PC-3 (cell line): ENCODE data around the gene ALDH3B2. TPM values are rescaled to one million over a fixed set of nuclear protein-coding genes. Genes with fewer than 3 reads are reported as not detected.

Experiments used
- ATAC-seq: fragments of 200-7000 bp; cut with Tn5 transposase; 2 replicates; pipeline ENCODE4 v1.9.1; 2020; ENCODE audit warnings: mild to moderate bottlenecking, moderate library complexity
- BruUV-seq: library from RNA; stranded (reverse); fragments of 400-500 nt; replicated peaks from 2 replicates; lab custom pipeline; 2021; lab: Mats Ljungman, UMichigan
- CTCF ChIA-PET: fragments of 300-600 bp; sonication (Branson Sonifier 250); formaldehyde crosslinking; loops from one replicate; lab custom pipeline; 2022; ENCODE audit warnings: antibody characterized with exemption; lab: Charles Lee
- POLR2A ChIA-PET: fragments of 300-600 bp; sonication (Branson Sonifier 250); formaldehyde crosslinking; loops from one replicate; lab custom pipeline; 2022; ENCODE audit warnings: antibody characterized with exemption; ENCODE audit not compliant: unreplicated experiment; lab: Charles Lee
- DNase-seq: peaks from one replicate; pipeline ENCODE4 v3.0.0-alpha.2; 2015
- H2AFZ ChIP-seq: fragments of 300-600 bp; sonication (generic); 2 replicates; pipeline ENCODE4 v1.6.0; 2016; ENCODE audit warnings: antibody characterized with exemption, low read length
- H3F3A ChIP-seq: fragments of 300-600 bp; sonication (generic); one replicate; pipeline ENCODE4 v1.6.0; 2017; ENCODE audit warnings: antibody characterized with exemption, low read length, control low read depth, mild to moderate bottlenecking; ENCODE audit not compliant: unreplicated experiment
- H3K27ac ChIP-seq: fragments of 300-600 bp; sonication (generic); 2 replicates; pipeline ENCODE4 v1.5.1; 2016; ENCODE audit warnings: mild to moderate bottlenecking, low read length
- H3K27me3 ChIP-seq: fragments of 300-600 bp; sonication (generic); 2 replicates; pipeline ENCODE4 v1.6.1; 2016; ENCODE audit warnings: low read length, mixed read lengths
- H3K36me3 ChIP-seq: fragments of 300-600 bp; sonication (generic); 2 replicates; pipeline ENCODE4 v1.6.1; 2016; ENCODE audit warnings: low read depth, mixed run types, low read length, mixed read lengths
- H3K4me1 ChIP-seq: fragments of 300-600 bp; sonication (generic); 2 replicates; pipeline ENCODE4 v1.5.1; 2016; ENCODE audit warnings: low read length; ENCODE audit not compliant: insufficient read depth
- H3K4me2 ChIP-seq: fragments of 300-600 bp; sonication (generic); 2 replicates; pipeline ENCODE4 v1.6.0; 2016; ENCODE audit warnings: low read length
- H3K4me3 ChIP-seq: fragments of 300-600 bp; sonication (generic); 2 replicates; pipeline ENCODE4 v1.5.1; 2016; ENCODE audit warnings: mild to moderate bottlenecking, low read length, mixed read lengths
- H3K79me2 ChIP-seq: fragments of 300-600 bp; sonication (generic); 2 replicates; pipeline ENCODE4 v1.6.1; 2017; ENCODE audit warnings: low read length, mixed read lengths
- H3K9ac ChIP-seq: fragments of 300-600 bp; sonication (generic); 2 replicates; pipeline ENCODE4 v1.6.0; 2016; ENCODE audit warnings: mild to moderate bottlenecking, low read length
- H3K9me2 ChIP-seq: fragments of 300-600 bp; sonication (generic); replicated peaks from 2 replicates; pipeline ENCODE4 v1.6.1; 2016; ENCODE audit warnings: mixed run types, low read length, mixed read lengths
- H3K9me3 ChIP-seq: fragments of 300-600 bp; sonication (generic); 2 replicates; pipeline ENCODE4 v1.6.1; 2016; ENCODE audit warnings: low read length, mixed read lengths
- H4K20me1 ChIP-seq: fragments of 300-600 bp; sonication (generic); 2 replicates; pipeline ENCODE4 v1.6.1; 2016; ENCODE audit warnings: low read length, mixed read lengths
- CTCF ChIP-seq: fragments of 300-600 bp; sonication (generic); conservative IDR thresholded peaks from 2 replicates; pipeline ENCODE4 v1.5.1; 2017; ENCODE audit warnings: antibody characterized with exemption, low read depth, mild to moderate bottlenecking, low read length
- EZH2 ChIP-seq: fragments of 300-600 bp; sonication (generic); IDR thresholded peaks from one replicate; pipeline ENCODE4 v1.6.1; 2017; ENCODE audit warnings: antibody characterized with exemption, mild to moderate bottlenecking, low read length; ENCODE audit not compliant: unreplicated experiment
- EZH2phosphoT487 ChIP-seq: fragments of 300-600 bp; sonication (generic); IDR thresholded peaks from 2 replicates; pipeline ENCODE4 v1.6.1; 2018; ENCODE audit warnings: mild to moderate bottlenecking, antibody characterized with exemption, low read length, borderline replicate concordance
- intact Hi-C: fragments of 100-400 bp; cut with micrococcal nuclease; formaldehyde crosslinking; loops from 2 replicates; pipeline ENCODE4 v1.9.0; 2023
- total RNA-seq: library from RNA; depleted of rRNA; stranded (reverse); fragments of >200 nt; gene quantifications from 2 replicates; pipeline ENCODE4 v1.2.3, GENCODE V29; 2014

ALDH3B2 gene
- total RNA-seq, 1 experiment from 2014 or later: not detected

GRCh38 chr11:67632982-67633755, 41.3 kb downstream of the ALDH3B2 start:
- no peak overlapping the region for H3K4me3 ChIP-seq
- CTCF ChIA-PET: interaction anchor here (0.6 kb wide), 1 partner anchor 1344 kb away, joined by 3 read pairs; the partner anchor contains the start of gene YIF1A
- no peaks in the 10 kb centered on the region for H3K9me2 ChIP-seq
- intact Hi-C loops: no loop called here
- no peak overlapping the region for H3K27ac ChIP-seq
- no peak overlapping the region for H2AFZ ChIP-seq
- no peak overlapping the region for H3K9ac ChIP-seq
- no peak for DNase-seq
- H3K27me3 ChIP-seq: no peaks in the 10 kb centered on the region
- no peaks in the 10 kb centered on the region for H4K20me1 ChIP-seq
- no peaks in the 10 kb centered on the region for H3K9me3 ChIP-seq
- no TSS peak for BruUV-seq
- H3K4me2 ChIP-seq: no peak overlapping the region
- no peak for ATAC-seq
- H3K4me1 ChIP-seq: peaks cover 18% of the 10 kb centered on the region
- H3F3A ChIP-seq: no peaks in the 10 kb centered on the region
- no peaks in the 10 kb centered on the region for H3K79me2 ChIP-seq
- H3K36me3 ChIP-seq: no peaks in the 10 kb centered on the region
- TF ChIP-seq EZH2: no peak
- no peak for TF ChIP-seq CTCF
- TF ChIP-seq EZH2phosphoT487: no peak
- POLR2A ChIA-PET: no interaction called here

GRCh38 chr11:67632175-67632981, 42.0 kb downstream of the ALDH3B2 start:
- ATAC-seq (no peak), DNase-seq (peak; percentile 18)
- TF ChIP-seq CTCF (no peak), EZH2 (no peak), EZH2phosphoT487 (no peak)
- no peaks in the 10 kb centered on the region for H3K9me2 ChIP-seq
- POLR2A ChIA-PET: no interaction called here
- no peaks in the 10 kb centered on the region for H3K27me3 ChIP-seq
- H4K20me1 ChIP-seq: no peaks in the 10 kb centered on the region
- no peaks in the 10 kb centered on the region for H3K79me2 ChIP-seq
- intact Hi-C loops: no loop called here
- no peaks in the 10 kb centered on the region for H3F3A ChIP-seq
- no peak overlapping the region for H2AFZ ChIP-seq
- no peaks in the 10 kb centered on the region for H3K36me3 ChIP-seq
- no peak overlapping the region for H3K4me3 ChIP-seq
- H3K4me1 ChIP-seq: peaks cover 18% of the 10 kb centered on the region
- H3K9me3 ChIP-seq: no peaks in the 10 kb centered on the region
- no peak overlapping the region for H3K27ac ChIP-seq
- no peak overlapping the region for H3K9ac ChIP-seq
- CTCF ChIA-PET: interaction anchor here (0.6 kb wide), 1 partner anchor 1343 kb away, joined by 3 read pairs; the partner anchor contains the start of gene YIF1A
- no TSS peak for BruUV-seq
- H3K4me2 ChIP-seq: no peak overlapping the region
